ENCODE measurements around the gene ARHGAP45.
"Not testable (repeated sequence)": the region's sequence is repeated elsewhere in the genome, so short reads cannot be mapped to it uniquely, and the experiment has no call there.

Gene ARHGAP45

GRCh38 chr19:1109697-1110671, 43.0 kb downstream of the ARHGAP45 start:
- Histone ChIP-seq H3K9ac (ENCODE audit: low read length in 2 of 2) (no peak overlapping the region), H3K27ac (ENCODE audit: low read length) (peak overlapping the region; percentile 18), H3K9me3 (ENCODE audit: control insufficient read depth in 2 of 2, low read length in 2 of 2) (no peaks in the 10 kb centered on the region), H3K36me3 (ENCODE audit: control insufficient read depth in 2 of 2, insufficient read depth in 2 of 2, low read length in 2 of 2) (peaks cover 12 to 14% of the 10 kb centered on the region in 2 donors), H3K27me3 (ENCODE audit: control insufficient read depth in 1 of 2, insufficient read depth in 2 of 2, low read length in 2 of 2) (no peaks in the 10 kb centered on the region), H3K4me1 (ENCODE audit: control insufficient read depth, insufficient read depth, low read length) (peaks cover 34% of the 10 kb centered on the region), H3K4me3 (ENCODE audit: low read length in 2 of 2) (no peak overlapping the region)

- Histone ChIP-seq H3K27me3 (ENCODE audit: control insufficient read depth in 1 of 2, insufficient read depth in 2 of 2, low read length in 2 of 2) (no peaks in the 10 kb centered on the region), H3K36me3 (ENCODE audit: control insufficient read depth in 2 of 2, insufficient read depth in 2 of 2, low read length in 2 of 2) (peaks cover 13 to 14% of the 10 kb centered on the region in 2 donors), H3K4me1 (ENCODE audit: control insufficient read depth, insufficient read depth, low read length) (peaks cover 24% of the 10 kb centered on the region), H3K4me3 (ENCODE audit: low read length in 2 of 2) (no peak overlapping the region), H3K27ac (ENCODE audit: low read length) (peak overlapping the region; percentile 18), H3K9me3 (ENCODE audit: control insufficient read depth in 2 of 2, low read length in 2 of 2) (no peaks in the 10 kb centered on the region), H3K9ac (ENCODE audit: low read length in 2 of 2) (no peak overlapping the region)
Measured at GRCh38 chr19:1110809-1111640, 44.1 kb downstream of the ARHGAP45 start.

DNA sequence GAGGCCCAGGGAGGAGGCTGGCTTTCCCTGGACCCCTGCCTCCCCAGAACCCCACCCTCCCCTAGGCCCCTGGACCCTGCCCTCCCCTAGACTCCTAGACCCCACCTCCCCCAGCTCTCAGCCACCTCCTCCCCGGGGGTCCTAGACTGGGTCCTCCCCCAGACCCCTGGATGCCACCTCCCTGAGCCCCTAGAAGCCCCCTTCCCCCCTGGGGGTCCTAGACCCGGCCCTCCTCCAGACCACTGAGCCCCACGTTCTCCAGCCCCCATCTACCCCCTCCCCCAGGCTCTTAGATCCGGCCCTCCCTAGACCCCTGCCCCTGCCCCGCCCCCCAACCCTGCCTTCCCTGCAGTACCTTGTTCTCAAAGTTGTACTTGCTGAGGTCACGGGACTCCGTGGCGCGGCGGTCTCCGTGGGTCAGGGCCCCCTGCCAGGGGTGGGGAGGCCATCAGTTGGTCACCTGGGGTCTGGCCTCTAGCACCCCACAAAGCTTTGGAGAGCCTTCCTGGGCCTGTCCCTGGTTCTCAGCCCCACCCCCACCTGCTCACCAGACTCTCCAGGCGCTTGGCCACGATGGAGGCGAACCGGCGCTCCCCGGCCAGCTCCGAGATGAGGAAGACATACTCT, 44.8 kb downstream of the ARHGAP45 start:
- Histone ChIP-seq H3K9me3 (ENCODE audit: control insufficient read depth in 2 of 2, low read length in 2 of 2) (no peaks in the 10 kb centered on the region), H3K27ac (ENCODE audit: low read length) (peak overlapping the region; percentile 66), H3K36me3 (ENCODE audit: control insufficient read depth in 2 of 2, insufficient read depth in 2 of 2, low read length in 2 of 2) (peaks cover 10 to 15% of the 10 kb centered on the region in 2 donors), H3K27me3 (ENCODE audit: control insufficient read depth in 1 of 2, insufficient read depth in 2 of 2, low read length in 2 of 2) (no peaks in the 10 kb centered on the region), H3K4me1 (ENCODE audit: control insufficient read depth, insufficient read depth, low read length) (peaks cover 19% of the 10 kb centered on the region), H3K9ac (ENCODE audit: low read length in 2 of 2) (no peak overlapping the region), H3K4me3 (ENCODE audit: low read length in 2 of 2) (no peak overlapping the region)

DNA sequence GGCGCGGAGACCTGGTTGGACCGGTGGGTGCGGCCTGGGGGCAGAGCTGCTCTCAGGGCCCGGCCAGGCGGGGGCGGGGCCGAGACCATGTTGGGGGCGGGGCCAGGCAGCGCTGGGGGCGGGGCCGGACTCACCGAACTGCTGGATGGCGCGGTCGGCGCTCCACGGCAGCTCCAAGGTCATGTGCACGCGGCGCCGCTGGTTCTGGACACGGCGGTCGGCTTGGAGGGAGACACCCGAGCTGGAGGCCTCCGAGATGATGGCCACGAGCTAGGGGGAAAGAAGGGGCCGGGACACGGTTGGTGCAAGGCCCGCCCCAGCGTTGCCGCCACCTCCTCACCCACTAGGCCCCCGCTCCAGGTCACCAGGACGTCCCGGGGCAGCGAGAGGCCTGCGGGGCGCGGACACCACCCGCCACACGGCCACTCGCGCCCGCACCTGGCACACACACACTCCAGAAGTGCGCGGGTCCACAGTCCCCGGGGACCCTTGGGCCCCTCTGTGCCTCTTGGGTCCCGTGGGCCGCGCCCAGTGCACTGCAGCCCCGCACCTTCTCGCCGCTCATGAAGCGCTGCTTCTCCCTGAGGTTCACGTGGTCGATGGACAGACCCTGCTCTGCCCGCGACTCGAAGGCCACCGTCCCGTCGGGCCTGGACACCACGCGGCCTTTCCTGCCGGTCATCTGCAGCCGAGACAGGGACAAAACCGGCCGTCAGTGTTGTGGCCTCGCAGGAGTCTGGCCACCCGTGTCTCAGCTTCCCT, 45.5 kb downstream of the ARHGAP45 start:
- H3K27ac ChIP-seq (ENCODE audit: low read length), result peak overlapping the region; percentile 66
- H3K27me3 ChIP-seq (ENCODE audit: control insufficient read depth in 1 of 2, insufficient read depth in 2 of 2, low read length in 2 of 2), result no peaks in the 10 kb centered on the region
- peaks cover 12 to 14% of the 10 kb centered on the region in 2 donors for H3K36me3 ChIP-seq (ENCODE audit: control insufficient read depth in 2 of 2, insufficient read depth in 2 of 2, low read length in 2 of 2)
- no peaks in the 10 kb centered on the region for H3K9me3 ChIP-seq (ENCODE audit: control insufficient read depth in 2 of 2, low read length in 2 of 2)
- H3K4me1 ChIP-seq (ENCODE audit: control insufficient read depth, insufficient read depth, low read length), result peaks cover 19% of the 10 kb centered on the region
- H3K4me3 ChIP-seq (ENCODE audit: low read length in 2 of 2), result no peak overlapping the region
- no peak overlapping the region for H3K9ac ChIP-seq (ENCODE audit: low read length in 2 of 2)

GRCh38 chr19:1113030-1113985, 46.3 kb downstream of the ARHGAP45 start:
- Histone ChIP-seq H3K4me1 (ENCODE audit: control insufficient read depth, insufficient read depth, low read length) (peaks cover 19% of the 10 kb centered on the region), H3K9ac (ENCODE audit: low read length in 2 of 2) (peak overlapping the region in 1 of 2 donors; percentile 47), H3K36me3 (ENCODE audit: control insufficient read depth in 2 of 2, insufficient read depth in 2 of 2, low read length in 2 of 2) (peaks cover 19 to 20% of the 10 kb centered on the region in 2 donors), H3K27ac (ENCODE audit: low read length) (peak overlapping the region; percentile 66), H3K27me3 (ENCODE audit: control insufficient read depth in 1 of 2, insufficient read depth in 2 of 2, low read length in 2 of 2) (no peaks in the 10 kb centered on the region), H3K4me3 (ENCODE audit: low read length in 2 of 2) (peak overlapping the region in 1 of 2 donors; percentile 55), H3K9me3 (ENCODE audit: control insufficient read depth in 2 of 2, low read length in 2 of 2) (no peaks in the 10 kb centered on the region)

GRCh38 chr19:1113986-1114483, 47.1 kb downstream of the ARHGAP45 start:
- peaks cover 19% of the 10 kb centered on the region for H3K4me1 ChIP-seq (ENCODE audit: control insufficient read depth, insufficient read depth, low read length)
- peak overlapping the region in 1 of 2 donors; percentile 55 for H3K4me3 ChIP-seq (ENCODE audit: low read length in 2 of 2)
- no peak overlapping the region for H3K9ac ChIP-seq (ENCODE audit: low read length in 2 of 2)
- peak overlapping the region; percentile 46 for H3K27ac ChIP-seq (ENCODE audit: low read length)
- H3K27me3 ChIP-seq (ENCODE audit: control insufficient read depth in 1 of 2, insufficient read depth in 2 of 2, low read length in 2 of 2), result no peaks in the 10 kb centered on the region
- peaks cover 23% of the 10 kb centered on the region in 2 donors for H3K36me3 ChIP-seq (ENCODE audit: control insufficient read depth in 2 of 2, insufficient read depth in 2 of 2, low read length in 2 of 2)
- H3K9me3 ChIP-seq (ENCODE audit: control insufficient read depth in 2 of 2, low read length in 2 of 2), result no peaks in the 10 kb centered on the region

- Histone ChIP-seq H3K4me1 (ENCODE audit: control insufficient read depth, insufficient read depth, low read length) (peaks cover 19% of the 10 kb centered on the region), H3K36me3 (ENCODE audit: control insufficient read depth in 2 of 2, insufficient read depth in 2 of 2, low read length in 2 of 2) (peaks cover 23 to 30% of the 10 kb centered on the region in 2 donors)
- H3K9ac ChIP-seq (ENCODE audit: low read length in 2 of 2); H3K27ac ChIP-seq (ENCODE audit: low read length); H3K9me3 ChIP-seq (ENCODE audit: control insufficient read depth in 2 of 2, low read length in 2 of 2); H3K4me3 ChIP-seq (ENCODE audit: low read length in 2 of 2); H3K27me3 ChIP-seq (ENCODE audit: control insufficient read depth in 1 of 2, insufficient read depth in 2 of 2, low read length in 2 of 2): not testable (repeated sequence)
Measured at GRCh38 chr19:1114728-1115127, 47.8 kb downstream of the ARHGAP45 start.

DNA sequence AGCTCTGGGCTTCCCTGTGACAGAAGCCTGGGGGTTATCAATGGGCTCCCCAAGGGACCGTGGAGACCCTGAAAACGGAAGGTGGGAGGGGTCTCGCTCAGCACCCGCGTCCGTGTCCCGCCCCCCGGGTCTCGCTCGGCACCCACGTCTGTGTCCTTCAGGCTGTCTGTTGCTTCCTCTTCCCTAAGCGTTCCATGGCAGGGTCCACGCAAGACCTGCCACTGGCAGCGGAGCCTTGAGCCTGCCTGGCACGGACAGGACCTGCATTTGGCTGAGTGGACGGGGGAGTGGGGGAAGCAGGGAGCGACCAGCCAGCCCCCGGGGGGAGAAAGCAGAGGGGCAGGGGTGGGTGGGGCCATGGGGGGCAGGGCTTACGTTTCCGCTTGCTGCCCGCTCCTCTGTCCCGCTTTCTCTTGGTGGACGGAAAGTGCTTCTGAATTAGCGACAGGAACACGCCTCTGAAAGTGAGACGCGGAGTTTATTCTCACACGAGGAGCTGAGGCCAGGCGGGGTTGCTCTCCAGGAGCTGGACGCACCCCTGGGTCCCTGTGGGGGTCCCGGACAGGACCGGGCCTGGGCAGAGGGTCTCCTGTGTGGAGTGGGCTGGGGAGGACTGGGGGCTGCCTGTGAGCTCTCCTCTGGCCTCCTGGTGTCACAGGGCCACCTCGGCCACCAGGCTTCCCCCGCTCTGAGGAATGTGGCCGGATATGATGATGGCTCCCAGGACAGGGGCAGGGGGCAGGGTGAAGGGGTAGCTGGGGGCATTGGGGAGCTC, 48.9 kb downstream of the ARHGAP45 start:
- H3K27me3 ChIP-seq (ENCODE audit: control insufficient read depth in 1 of 2, insufficient read depth in 2 of 2, low read length in 2 of 2), result no peaks in the 10 kb centered on the region
- peaks cover 19 to 28% of the 10 kb centered on the region in 2 donors for H3K36me3 ChIP-seq (ENCODE audit: control insufficient read depth in 2 of 2, insufficient read depth in 2 of 2, low read length in 2 of 2)
- peaks cover 19% of the 10 kb centered on the region for H3K4me1 ChIP-seq (ENCODE audit: control insufficient read depth, insufficient read depth, low read length)
- H3K9me3 ChIP-seq (ENCODE audit: control insufficient read depth in 2 of 2, low read length in 2 of 2), result no peaks in the 10 kb centered on the region
- no peak overlapping the region for H3K4me3 ChIP-seq (ENCODE audit: low read length in 2 of 2)
- no peak overlapping the region for H3K27ac ChIP-seq (ENCODE audit: low read length)
- H3K9ac ChIP-seq (ENCODE audit: low read length in 2 of 2), result no peak overlapping the region
